SH-SY5Y (cell line): ENCODE measurements around the gene SMCHD1.

Source experiments
- GATA2 ChIP-seq: IDR thresholded peaks from 2 replicates; pipeline ENCODE4 v1.6.1; 2011; ENCODE audit warnings: mild to moderate bottlenecking, low read depth, low read length
- GATA3 ChIP-seq: IDR thresholded peaks from 2 replicates; pipeline ENCODE4 v1.6.1; 2011; ENCODE audit warnings: low read depth, mild to moderate bottlenecking, low read length, moderate library complexity

DNA sequence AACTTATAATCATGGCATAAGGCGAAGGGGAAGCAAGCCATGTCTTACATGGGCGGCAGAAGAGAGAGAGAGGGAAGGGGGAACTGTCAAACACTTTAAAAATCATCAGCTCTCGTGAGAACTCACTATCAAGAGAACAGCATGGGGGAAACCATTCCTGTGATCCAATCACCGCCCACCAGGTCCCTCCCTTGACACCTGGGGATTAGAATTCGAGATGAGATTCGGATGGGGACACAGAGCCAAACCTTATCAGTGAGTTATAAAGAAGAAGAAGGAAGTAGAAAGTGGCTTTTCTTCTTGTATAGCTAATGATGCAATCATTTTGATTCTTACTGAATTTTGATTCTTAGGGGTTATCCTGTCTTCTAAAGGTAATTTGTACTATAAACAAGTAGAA is 51.4 kb downstream of the SMCHD1 start:
- no peak for TF ChIP-seq GATA3
- TF ChIP-seq GATA2, result no peak
